ENCODE measurements around the gene PPM1G. TPM values are rescaled to one million over a fixed set of nuclear protein-coding genes. Genes with fewer than 3 reads are reported as not detected.

Gene PPM1G
- total RNA-seq, 1 donor from 2014 or later = 51.8 TPM

DNA sequence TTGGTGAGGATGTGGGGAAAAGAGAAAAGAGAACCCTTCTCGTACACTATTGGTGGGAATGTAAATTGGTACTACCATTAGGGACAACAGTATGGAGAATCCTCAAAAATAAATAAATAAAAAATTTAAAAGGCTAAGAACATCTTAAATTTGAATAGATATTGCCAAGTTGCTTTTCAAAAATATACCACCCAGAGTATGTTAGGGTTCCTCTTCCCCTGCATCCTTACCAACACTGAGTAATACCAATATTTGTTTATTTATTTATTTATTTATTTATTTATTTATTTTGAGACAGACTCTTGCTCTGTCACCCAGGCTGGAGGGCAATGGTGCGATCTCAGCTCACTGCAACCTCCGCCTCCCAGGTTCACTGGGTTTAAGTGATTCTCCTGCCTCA is 13.6 kb upstream of the PPM1G start:
- peaks cover 6% of the 10 kb centered on the region for H3K4me1 ChIP-seq
- no peak for DNase-seq
- TF ChIP-seq, protein P1, sequence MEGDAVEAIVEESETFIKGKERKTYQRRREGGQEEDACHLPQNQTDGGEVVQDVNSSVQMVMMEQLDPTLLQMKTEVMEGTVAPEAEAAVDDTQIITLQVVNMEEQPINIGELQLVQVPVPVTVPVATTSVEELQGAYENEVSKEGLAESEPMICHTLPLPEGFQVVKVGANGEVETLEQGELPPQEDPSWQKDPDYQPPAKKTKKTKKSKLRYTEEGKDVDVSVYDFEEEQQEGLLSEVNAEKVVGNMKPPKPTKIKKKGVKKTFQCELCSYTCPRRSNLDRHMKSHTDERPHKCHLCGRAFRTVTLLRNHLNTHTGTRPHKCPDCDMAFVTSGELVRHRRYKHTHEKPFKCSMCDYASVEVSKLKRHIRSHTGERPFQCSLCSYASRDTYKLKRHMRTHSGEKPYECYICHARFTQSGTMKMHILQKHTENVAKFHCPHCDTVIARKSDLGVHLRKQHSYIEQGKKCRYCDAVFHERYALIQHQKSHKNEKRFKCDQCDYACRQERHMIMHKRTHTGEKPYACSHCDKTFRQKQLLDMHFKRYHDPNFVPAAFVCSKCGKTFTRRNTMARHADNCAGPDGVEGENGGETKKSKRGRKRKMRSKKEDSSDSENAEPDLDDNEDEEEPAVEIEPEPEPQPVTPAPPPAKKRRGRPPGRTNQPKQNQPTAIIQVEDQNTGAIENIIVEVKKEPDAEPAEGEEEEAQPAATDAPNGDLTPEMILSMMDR (IDR thresholded peaks at IDR 0.05) = no peak
- no peaks in the 10 kb centered on the region for H3K9me3 ChIP-seq
- no peak overlapping the region for H3K4me3 ChIP-seq
- no peak overlapping the region for H3K27ac ChIP-seq
- H3K36me3 ChIP-seq = no peaks in the 10 kb centered on the region
- intact Hi-C loops (cut with DNase I) = no loop called here
- H3K27me3 ChIP-seq = no peaks in the 10 kb centered on the region
- no peak for ATAC-seq

DNA sequence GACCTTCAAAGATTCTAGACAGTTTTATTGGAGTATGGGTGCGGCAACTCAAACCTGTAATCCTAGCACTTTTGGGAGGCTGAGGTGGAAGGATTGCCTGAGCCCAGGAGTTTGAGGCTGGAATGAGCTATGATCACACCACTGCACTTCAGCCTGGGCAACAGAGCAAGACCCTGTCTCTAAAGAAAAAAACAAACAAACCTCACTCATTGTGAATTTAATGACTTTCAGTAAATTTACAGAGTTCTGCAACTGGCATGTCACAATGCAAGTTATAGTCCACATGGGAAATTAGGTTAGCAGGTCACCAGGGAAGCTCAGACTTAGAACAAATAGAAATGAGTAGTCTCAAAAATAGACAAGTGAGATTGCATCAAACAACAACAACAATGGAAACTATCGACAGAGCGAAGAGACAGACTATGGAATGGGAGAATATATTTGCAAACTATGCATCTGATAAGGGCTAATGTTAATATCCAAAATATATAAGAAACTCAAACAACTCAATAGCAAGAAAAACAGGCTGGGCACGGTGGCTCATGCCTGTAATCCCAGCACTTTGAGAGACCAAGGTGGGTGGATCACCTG is 12.4 kb upstream of the PPM1G start:
- ATAC-seq (no peak), DNase-seq (no peak)
- intact Hi-C loops (cut with DNase I) = no loop called here
- TF ChIP-seq, protein P1 (IDR thresholded peaks at IDR 0.05) = no peak
- no peak overlapping the region for H3K27ac ChIP-seq
- H3K9me3 ChIP-seq = no peaks in the 10 kb centered on the region
- no peaks in the 10 kb centered on the region for H3K36me3 ChIP-seq
- no peak overlapping the region for H3K4me3 ChIP-seq
- no peaks in the 10 kb centered on the region for H3K27me3 ChIP-seq
- H3K4me1 ChIP-seq = no peaks in the 10 kb centered on the region

DNA sequence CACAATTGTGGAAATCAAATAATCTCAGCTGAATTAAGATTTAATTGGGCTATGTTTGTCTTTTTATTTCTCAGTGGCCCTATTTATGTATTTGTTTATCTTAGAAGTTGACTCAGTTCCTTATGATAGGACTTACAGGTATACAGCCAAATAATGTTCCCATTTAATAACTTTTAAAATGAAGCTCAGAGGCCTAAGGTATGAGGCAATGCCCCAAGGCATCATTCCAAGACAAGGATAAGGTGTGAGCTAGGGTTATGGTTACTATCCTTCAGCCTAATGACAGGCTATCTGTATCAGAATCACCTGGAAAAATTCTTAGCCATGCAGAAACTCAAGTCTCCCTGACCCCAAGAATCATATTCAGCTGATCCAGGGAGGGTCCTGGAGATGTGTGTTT is 11.6 kb upstream of the PPM1G start:
- Histone ChIP-seq H3K36me3 (no peaks in the 10 kb centered on the region), H3K9me3 (no peaks in the 10 kb centered on the region), H3K4me1 (no peaks in the 10 kb centered on the region), H3K27me3 (no peaks in the 10 kb centered on the region), H3K4me3 (no peak overlapping the region), H3K27ac (no peak overlapping the region)
- ATAC-seq = no peak
- intact Hi-C loops (cut with DNase I) = no loop called here
- no peak for DNase-seq
- TF ChIP-seq, protein P1 (IDR thresholded peaks at IDR 0.05) = no peak

DNA sequence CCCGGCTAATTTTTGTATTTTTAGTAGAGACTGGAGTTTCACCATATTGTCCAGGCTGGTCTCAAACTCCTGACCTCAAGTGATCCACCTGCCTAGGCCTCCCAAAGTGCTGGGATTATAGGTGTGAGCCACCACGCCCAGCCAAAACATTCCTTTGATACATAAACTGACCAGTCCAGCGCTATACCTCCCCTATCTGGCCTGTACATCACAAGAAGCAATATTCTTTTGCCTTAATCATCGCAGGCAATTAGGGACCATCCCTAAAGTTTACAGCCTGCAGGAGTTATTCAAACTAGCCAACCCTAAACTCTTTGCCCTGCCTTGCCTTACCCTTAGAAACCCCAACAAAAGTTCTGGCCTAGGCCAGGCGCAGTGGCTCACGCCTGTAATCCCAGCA is 6.8 kb upstream of the PPM1G start:
- intact Hi-C loops (cut with DNase I) = no loop called here
- ATAC-seq = no peak

DNA sequence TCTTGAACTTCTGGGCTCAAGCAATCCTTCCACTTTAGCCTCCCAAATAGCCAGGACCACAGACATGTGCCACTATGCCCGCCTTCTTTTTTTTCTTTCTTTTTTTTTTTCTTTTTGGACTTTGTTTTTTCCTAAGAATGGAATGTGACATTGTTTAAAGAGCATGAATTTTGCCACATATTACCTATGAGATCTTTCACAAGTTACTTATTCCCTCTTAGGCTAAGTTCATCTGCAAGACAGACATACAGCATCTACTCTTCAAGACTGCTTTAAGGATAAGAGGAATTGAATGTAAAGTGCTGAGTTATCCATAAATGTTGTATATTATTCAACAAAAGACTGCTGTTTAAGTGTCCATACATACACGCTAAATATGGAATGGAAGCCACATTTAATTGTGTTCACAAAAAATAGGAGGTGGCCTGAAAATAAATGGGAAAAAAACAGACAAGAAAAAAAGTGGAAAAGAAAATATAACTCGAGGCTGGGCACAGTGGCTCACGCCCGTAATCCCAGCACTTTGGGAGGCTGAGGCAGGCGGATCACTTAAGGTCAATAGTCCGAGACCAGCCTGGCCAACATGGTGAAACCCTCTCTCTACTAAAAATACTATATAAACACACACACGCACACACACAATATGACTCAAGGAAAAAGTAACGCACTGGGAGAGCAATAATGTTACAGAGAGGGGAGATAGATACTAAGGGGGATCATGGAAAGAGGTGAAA is 3.2 kb upstream of the PPM1G start:
- DNase-seq (no peak), ATAC-seq (no peak)
- H3K27me3 ChIP-seq = no peaks in the 10 kb centered on the region
- intact Hi-C loops (cut with DNase I) = no loop called here
- no peak overlapping the region for H3K4me3 ChIP-seq
- peaks cover 16% of the 10 kb centered on the region for H3K4me1 ChIP-seq
- no peaks in the 10 kb centered on the region for H3K9me3 ChIP-seq
- no peak overlapping the region for H3K27ac ChIP-seq
- TF ChIP-seq, protein P1 (IDR thresholded peaks at IDR 0.05) = no peak
- H3K36me3 ChIP-seq = no peaks in the 10 kb centered on the region

More for the DNA sequence above, 6.8 kb upstream of the PPM1G start:
- no peak for DNase-seq
- Histone ChIP-seq H3K4me3 (no peak overlapping the region), H3K9me3 (no peaks in the 10 kb centered on the region), H3K4me1 (no peaks in the 10 kb centered on the region), H3K27me3 (no peaks in the 10 kb centered on the region), H3K27ac (no peak overlapping the region), H3K36me3 (no peaks in the 10 kb centered on the region)
- TF ChIP-seq, protein P1 (IDR thresholded peaks at IDR 0.05) = no peak
